Measurements from ENCODE around the gene MMP24. TPM values are rescaled to one million over a fixed set of nuclear protein-coding genes. Genes with fewer than 3 reads are reported as not detected.
"Not testable (repeated sequence)": the region's sequence is repeated elsewhere in the genome, so short reads cannot be mapped to it uniquely, and the experiment has no call there.

Gene MMP24
- polyA plus RNA-seq, 1 of the 3 experiments (the other 2 are of a cell fraction) = 18.1 TPM

DNA sequence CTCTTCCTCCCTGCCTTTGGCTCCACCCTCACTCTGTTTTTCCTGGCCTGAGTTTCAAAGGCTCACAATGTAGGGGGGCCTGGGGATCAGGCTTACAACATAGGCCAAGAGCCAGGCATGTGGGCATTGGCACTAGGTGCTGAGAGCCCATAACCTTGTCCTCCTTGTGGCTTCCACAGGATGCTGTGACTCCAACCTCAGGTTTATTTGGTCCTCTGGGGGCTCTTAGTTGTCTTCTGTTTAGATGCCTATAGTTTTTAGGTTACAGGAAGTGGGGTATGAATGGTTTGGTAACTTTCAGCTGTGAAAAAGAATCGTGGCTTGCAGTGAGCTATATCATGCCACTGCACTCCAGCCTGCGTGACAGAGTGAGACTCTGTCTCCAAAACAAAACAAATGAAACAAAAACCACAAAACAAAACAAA is 25.6 kb downstream of the MMP24 start:
- Histone ChIP-seq H3K36me3 (replicated peaks in 1 of 2; ENCODE audit: control insufficient read depth in 1 of 2, insufficient read depth in 2 of 2, low read length in 1 of 2) (no peaks in the 10 kb centered on the region), H3K9me3 (no peaks in the 10 kb centered on the region), H3K27me3 (ENCODE audit: insufficient read depth) (no peaks in the 10 kb centered on the region), H3F3A (replicated peaks; ENCODE audit: insufficient read depth) (peaks cover 2% of the 10 kb centered on the region), H3K27ac (ENCODE audit: low read depth in 2 of 2, low read length in 1 of 2) (no peak overlapping the region), H2AFZ (ENCODE audit: low read depth) (no peak overlapping the region), H3K9ac (no peak overlapping the region), H3K79me2 (ENCODE audit: insufficient read depth) (no peaks in the 10 kb centered on the region), H3K9me2 (no peaks in the 10 kb centered on the region), H3K4me3 (ENCODE audit: low read depth in 2 of 2, low read length in 1 of 2) (no peak overlapping the region), H3K4me1 (ENCODE audit: control insufficient read depth in 1 of 2, insufficient read depth in 2 of 2, low read depth in 1 of 2, low read length in 1 of 2) (no peaks in the 10 kb centered on the region; a peak in 1 of 4 replicates), H3K4me2 (no peak overlapping the region), H4K20me1 (ENCODE audit: insufficient read depth) (no peaks in the 10 kb centered on the region)
- TF ChIP-seq MEF2A (IDR thresholded peaks at IDR 0.05; ENCODE audit: borderline replicate concordance, low read depth) (no peak), GABPA (IDR thresholded peaks at IDR 0.05; ENCODE audit: low read depth) (no peak), FOSL2 (IDR thresholded peaks at IDR 0.05; ENCODE audit: borderline replicate concordance, low read depth) (no peak), RXRA (IDR thresholded peaks at IDR 0.05; ENCODE audit: borderline replicate concordance, low read depth) (no peak), FOXJ3 (CRISPR knock-in tag; IDR thresholded peaks at IDR 0.05) (no peak), TEAD4 (IDR thresholded peaks at IDR 0.05; ENCODE audit: borderline replicate concordance, insufficient read depth) (no peak)
- DNase-seq = no peak
- CTCF ChIA-PET = no interaction called here
- POLR2A ChIA-PET = no interaction called here
- 77% methylated on average over 2 of the region's 2 CpGs for WGBS (ENCODE audit: low lambda C conversion rate)

DNA sequence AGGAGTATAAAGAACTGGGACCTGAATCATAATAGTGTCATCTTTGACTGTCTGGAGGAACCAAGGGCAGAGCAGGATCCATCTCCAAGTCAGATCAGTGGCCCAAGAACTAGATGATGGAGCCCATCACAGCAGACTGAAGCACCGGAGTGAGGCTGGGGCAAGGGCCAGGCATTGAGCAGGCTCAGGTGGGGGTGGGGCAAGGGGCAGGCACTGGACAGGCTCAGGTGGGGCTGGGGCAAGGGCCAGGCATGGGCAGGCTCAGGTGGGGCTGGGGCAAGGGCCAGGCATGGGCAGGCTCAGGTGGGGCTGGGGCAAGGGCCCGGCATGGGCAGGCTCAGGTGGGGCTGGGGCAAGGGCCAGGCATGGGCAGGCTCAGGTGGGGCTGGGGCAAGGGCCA is 26.1 kb downstream of the MMP24 start:
- WGBS (ENCODE audit: low lambda C conversion rate) = no CpG with 5 or more reads among the region's 2 CpGs
- CTCF ChIA-PET = interaction anchor here (0.6 to 0.7 kb wide), 2 partner anchors 100 to 154 kb away, joined by 3 read pairs; no protein-coding TSS in a partner anchor
- DNase-seq; H3K9ac ChIP-seq; H3K9me3 ChIP-seq; POLR2A ChIA-PET; H3K4me2 ChIP-seq; H3K27me3 ChIP-seq (ENCODE audit: insufficient read depth); H3K27ac ChIP-seq (ENCODE audit: low read depth in 2 of 2, low read length in 1 of 2); H3K9me2 ChIP-seq; H3K36me3 ChIP-seq (replicated peaks in 1 of 2; ENCODE audit: control insufficient read depth in 1 of 2, insufficient read depth in 2 of 2, low read length in 1 of 2); H3K4me1 ChIP-seq (ENCODE audit: control insufficient read depth in 1 of 2, insufficient read depth in 2 of 2, low read depth in 1 of 2, low read length in 1 of 2); H3F3A ChIP-seq (replicated peaks; ENCODE audit: insufficient read depth); H3K79me2 ChIP-seq (ENCODE audit: insufficient read depth); H3K4me3 ChIP-seq (ENCODE audit: low read depth in 2 of 2, low read length in 1 of 2); H4K20me1 ChIP-seq (ENCODE audit: insufficient read depth); H2AFZ ChIP-seq (ENCODE audit: low read depth): not testable (repeated sequence)

DNA sequence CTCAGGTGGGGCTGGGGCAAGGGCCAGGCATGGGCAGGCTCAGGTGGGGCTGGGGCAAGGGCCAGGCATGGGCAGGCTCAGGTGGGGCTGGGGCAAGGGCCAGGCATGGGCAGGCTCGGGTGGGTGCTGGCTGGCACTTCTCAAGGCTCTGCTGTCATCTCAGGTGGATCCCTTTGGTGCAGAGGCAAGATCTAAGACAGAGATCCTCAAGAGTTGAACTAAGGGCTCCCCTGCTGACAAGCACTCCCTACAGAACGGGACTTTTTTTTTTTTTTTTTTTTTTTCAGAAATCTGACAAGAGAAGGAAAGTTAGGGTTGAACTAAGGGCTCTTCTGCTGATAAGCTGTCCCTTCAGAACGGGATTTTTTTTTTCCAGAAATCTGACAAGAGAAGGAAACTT is 26.5 kb downstream of the MMP24 start:
- ChIA-PET POLR2A (no interaction called here), CTCF (interaction anchor here (0.6 to 5.2 kb wide), 3 partner anchors 16 to 155 kb away, joined by 3 to 19 read pairs (median 3); no protein-coding TSS in a partner anchor)
- Histone ChIP-seq H3F3A (replicated peaks; ENCODE audit: insufficient read depth) (peaks cover 12% of the 10 kb centered on the region), H4K20me1 (ENCODE audit: insufficient read depth) (no peaks in the 10 kb centered on the region), H3K4me1 (ENCODE audit: control insufficient read depth in 1 of 2, insufficient read depth in 2 of 2, low read depth in 1 of 2, low read length in 1 of 2) (peaks cover 4 to 9% of the 10 kb centered on the region in 2 experiments; a peak in 2 of 4 replicates), H3K79me2 (ENCODE audit: insufficient read depth) (no peaks in the 10 kb centered on the region), H3K36me3 (replicated peaks in 1 of 2; ENCODE audit: control insufficient read depth in 1 of 2, insufficient read depth in 2 of 2, low read length in 1 of 2) (no peaks in the 10 kb centered on the region), H3K9ac (no peak overlapping the region), H3K27ac (ENCODE audit: low read depth in 2 of 2, low read length in 1 of 2) (no peak overlapping the region), H3K4me2 (no peak overlapping the region), H2AFZ (ENCODE audit: low read depth) (no peak overlapping the region), H3K4me3 (ENCODE audit: low read depth in 2 of 2, low read length in 1 of 2) (no peak overlapping the region), H3K9me3 (no peaks in the 10 kb centered on the region), H3K9me2 (no peaks in the 10 kb centered on the region), H3K27me3 (ENCODE audit: insufficient read depth) (no peaks in the 10 kb centered on the region)
- no peak for DNase-seq
- 77% methylated on average over 3 of the region's 3 CpGs for WGBS (ENCODE audit: low lambda C conversion rate)
- TF ChIP-seq GABPA (IDR thresholded peaks at IDR 0.05; ENCODE audit: low read depth) = no peak
- no peak for TF ChIP-seq ELF1 (IDR thresholded peaks at IDR 0.05)
- no peak for TF ChIP-seq RAD21 (IDR thresholded peaks at IDR 0.05; ENCODE audit: low read length)
- no peak for TF ChIP-seq EP300 (IDR thresholded peaks at IDR 0.05; ENCODE audit: borderline replicate concordance in 1 of 2, low read depth in 1 of 2, low read length in 1 of 2)
- TF ChIP-seq, protein P1, sequence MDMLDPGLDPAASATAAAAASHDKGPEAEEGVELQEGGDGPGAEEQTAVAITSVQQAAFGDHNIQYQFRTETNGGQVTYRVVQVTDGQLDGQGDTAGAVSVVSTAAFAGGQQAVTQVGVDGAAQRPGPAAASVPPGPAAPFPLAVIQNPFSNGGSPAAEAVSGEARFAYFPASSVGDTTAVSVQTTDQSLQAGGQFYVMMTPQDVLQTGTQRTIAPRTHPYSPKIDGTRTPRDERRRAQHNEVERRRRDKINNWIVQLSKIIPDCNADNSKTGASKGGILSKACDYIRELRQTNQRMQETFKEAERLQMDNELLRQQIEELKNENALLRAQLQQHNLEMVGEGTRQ (IDR thresholded peaks at IDR 0.05; ENCODE audit: borderline replicate concordance, low read depth, low read length) = no peak
- no peak for TF ChIP-seq MEF2A (IDR thresholded peaks at IDR 0.05; ENCODE audit: borderline replicate concordance, low read depth)
- TF ChIP-seq, protein P2, sequence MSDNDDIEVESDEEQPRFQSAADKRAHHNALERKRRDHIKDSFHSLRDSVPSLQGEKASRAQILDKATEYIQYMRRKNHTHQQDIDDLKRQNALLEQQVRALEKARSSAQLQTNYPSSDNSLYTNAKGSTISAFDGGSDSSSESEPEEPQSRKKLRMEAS (IDR thresholded peaks at IDR 0.05; ENCODE audit: low read depth) = no peak
- TF ChIP-seq, protein P3, sequence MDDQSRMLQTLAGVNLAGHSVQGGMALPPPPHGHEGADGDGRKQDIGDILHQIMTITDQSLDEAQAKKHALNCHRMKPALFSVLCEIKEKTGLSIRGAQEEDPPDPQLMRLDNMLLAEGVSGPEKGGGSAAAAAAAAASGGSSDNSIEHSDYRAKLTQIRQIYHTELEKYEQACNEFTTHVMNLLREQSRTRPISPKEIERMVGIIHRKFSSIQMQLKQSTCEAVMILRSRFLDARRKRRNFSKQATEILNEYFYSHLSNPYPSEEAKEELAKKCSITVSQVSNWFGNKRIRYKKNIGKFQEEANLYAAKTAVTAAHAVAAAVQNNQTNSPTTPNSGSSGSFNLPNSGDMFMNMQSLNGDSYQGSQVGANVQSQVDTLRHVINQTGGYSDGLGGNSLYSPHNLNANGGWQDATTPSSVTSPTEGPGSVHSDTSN (IDR thresholded peaks at IDR 0.05) = no peak
- no peak for TF ChIP-seq YY1 (IDR thresholded peaks at IDR 0.05; ENCODE audit: low read depth)
- no peak for TF ChIP-seq SIN3A (IDR thresholded peaks at IDR 0.05; ENCODE audit: borderline replicate concordance, low read depth, low read length)
- no peak for TF ChIP-seq NFIC (IDR thresholded peaks at IDR 0.05; ENCODE audit: borderline replicate concordance)
- TF ChIP-seq JUND (IDR thresholded peaks at IDR 0.05) = no peak
- TF ChIP-seq GATA2 (CRISPR knock-in tag; IDR thresholded peaks at IDR 0.05) = no peak
- no peak for TF ChIP-seq SMC3 (IDR thresholded peaks at IDR 0.05; ENCODE audit: low read depth, low read length)
- TF ChIP-seq EZH2phosphoT487 (IDR thresholded peaks at IDR 0.05; ENCODE audit: borderline replicate concordance, low read depth) = no peak
- TF ChIP-seq, protein P4, sequence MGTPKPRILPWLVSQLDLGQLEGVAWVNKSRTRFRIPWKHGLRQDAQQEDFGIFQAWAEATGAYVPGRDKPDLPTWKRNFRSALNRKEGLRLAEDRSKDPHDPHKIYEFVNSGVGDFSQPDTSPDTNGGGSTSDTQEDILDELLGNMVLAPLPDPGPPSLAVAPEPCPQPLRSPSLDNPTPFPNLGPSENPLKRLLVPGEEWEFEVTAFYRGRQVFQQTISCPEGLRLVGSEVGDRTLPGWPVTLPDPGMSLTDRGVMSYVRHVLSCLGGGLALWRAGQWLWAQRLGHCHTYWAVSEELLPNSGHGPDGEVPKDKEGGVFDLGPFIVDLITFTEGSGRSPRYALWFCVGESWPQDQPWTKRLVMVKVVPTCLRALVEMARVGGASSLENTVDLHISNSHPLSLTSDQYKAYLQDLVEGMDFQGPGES (IDR thresholded peaks at IDR 0.05; ENCODE audit: low read depth, low read length) = no peak
- TF ChIP-seq NRF1 (IDR thresholded peaks at IDR 0.05; ENCODE audit: low read depth, low read length) = no peak
- no peak for TF ChIP-seq POLR2AphosphoS5 (IDR thresholded peaks at IDR 0.05; ENCODE audit: low read depth, low read length)

Data from SK-N-SH (cell line).